Epithelial cell of proximal tubule (primary cell): ENCODE data around the gene SH3BGR. TPM values are rescaled to one million over a fixed set of nuclear protein-coding genes. Genes with fewer than 3 reads are reported as not detected.
"Not testable (repeated sequence)": the region's sequence is repeated elsewhere in the genome, so short reads cannot be mapped to it uniquely, and the experiment has no call there.

Experiments used
- DNase-seq: peaks from one replicate; pipeline ENCODE4 v3.0.0-alpha.2; 2011; ENCODE audit warnings: low read depth
- H3K4me3 ChIP-seq: 2 replicates; pipeline ENCODE4 v1.5.1; 2011; ENCODE audit warnings: low read depth, mild to moderate bottlenecking, low read length
- total RNA-seq: library from RNA; depleted of rRNA; stranded (reverse); fragments of >200 nt; gene quantifications from 2 replicates; pipeline ENCODE4 v1.2.3, GENCODE V29; 2015
- TF ChIP-seq, protein P1 (sequence below): conservative IDR thresholded peaks from 2 replicates; pipeline ENCODE4 v1.5.1; 2012; ENCODE audit warnings: low read depth, mild to moderate bottlenecking, low read length

SH3BGR gene
- total RNA-seq, result 0.63 and 1.0 TPM in 2 replicates

DNA sequence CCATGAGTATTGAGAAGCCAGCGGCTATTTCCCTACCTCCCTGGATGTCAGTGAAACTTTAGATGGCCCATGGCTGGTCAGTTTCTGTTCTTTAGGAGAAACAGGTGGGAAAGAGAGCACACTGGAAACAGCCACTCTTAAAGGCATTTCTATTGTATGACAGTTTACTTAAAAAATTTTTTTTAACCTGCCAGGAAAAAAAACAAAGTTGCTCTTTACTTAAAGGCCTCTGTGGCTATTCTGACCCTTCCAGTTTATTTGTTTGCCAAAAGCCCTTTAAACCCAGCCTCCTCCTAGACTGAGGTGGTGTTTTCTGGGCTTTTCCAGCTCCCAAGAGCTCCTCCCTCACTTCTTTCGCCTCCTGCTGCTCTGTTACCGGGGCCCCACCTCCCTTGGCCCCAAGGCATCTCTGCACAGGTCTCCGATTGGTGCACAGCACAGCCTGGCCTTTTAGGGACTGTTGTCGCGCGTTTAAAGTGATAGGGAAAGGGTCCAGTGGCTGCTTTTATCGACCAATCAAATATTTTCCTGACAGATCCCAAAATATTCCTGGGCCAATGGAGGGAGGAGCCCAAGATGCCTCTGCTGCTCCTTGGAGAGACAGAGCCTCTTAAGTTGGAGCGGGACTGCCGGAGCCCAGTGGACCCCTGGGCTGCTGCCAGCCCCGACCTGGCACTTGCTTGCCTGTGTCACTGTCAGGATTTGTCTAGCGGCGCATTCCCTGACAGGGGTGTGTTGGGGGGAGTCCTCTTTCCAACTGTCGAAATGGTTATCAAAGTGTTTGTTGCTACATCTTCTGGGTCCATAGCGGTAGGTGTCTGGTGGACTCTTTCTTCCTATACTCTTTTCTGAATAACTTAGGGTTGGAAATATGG is at the start of gene SH3BGR:
Gene SH3BGR (plus strand): TSS at position 639 of the 875 bp plus-strand sequence. CDS start 127 bp downstream, at position 766.
- DNase-seq, result no peak
- TF ChIP-seq, protein P1, sequence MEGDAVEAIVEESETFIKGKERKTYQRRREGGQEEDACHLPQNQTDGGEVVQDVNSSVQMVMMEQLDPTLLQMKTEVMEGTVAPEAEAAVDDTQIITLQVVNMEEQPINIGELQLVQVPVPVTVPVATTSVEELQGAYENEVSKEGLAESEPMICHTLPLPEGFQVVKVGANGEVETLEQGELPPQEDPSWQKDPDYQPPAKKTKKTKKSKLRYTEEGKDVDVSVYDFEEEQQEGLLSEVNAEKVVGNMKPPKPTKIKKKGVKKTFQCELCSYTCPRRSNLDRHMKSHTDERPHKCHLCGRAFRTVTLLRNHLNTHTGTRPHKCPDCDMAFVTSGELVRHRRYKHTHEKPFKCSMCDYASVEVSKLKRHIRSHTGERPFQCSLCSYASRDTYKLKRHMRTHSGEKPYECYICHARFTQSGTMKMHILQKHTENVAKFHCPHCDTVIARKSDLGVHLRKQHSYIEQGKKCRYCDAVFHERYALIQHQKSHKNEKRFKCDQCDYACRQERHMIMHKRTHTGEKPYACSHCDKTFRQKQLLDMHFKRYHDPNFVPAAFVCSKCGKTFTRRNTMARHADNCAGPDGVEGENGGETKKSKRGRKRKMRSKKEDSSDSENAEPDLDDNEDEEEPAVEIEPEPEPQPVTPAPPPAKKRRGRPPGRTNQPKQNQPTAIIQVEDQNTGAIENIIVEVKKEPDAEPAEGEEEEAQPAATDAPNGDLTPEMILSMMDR, result no peak
- peak within 1 kb of the TSS; percentile 23 for H3K4me3 ChIP-seq

DNA sequence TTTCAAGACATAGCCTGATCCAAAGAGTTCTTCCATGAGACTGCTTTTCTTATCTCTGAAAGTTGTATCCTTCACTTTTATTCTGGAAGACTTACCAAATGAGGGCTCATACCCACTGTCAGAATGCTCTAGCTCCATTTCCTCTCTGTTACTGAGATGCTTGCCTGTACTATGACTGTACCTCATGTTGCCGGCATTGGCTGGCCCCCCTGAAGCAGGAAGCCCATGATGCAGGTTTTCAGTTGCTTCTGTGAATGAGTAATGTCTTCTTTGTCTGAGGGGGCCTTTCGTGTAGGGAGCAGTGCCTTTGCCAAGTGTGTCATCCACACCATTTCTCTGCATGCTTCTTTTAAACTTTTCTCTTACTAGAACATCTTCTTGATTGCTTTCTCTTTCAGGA is 45.7 kb upstream of the SH3BGR start:
- no peak overlapping the region for H3K4me3 ChIP-seq
- TF ChIP-seq, protein P1, result no peak
- no peak for DNase-seq

DNA sequence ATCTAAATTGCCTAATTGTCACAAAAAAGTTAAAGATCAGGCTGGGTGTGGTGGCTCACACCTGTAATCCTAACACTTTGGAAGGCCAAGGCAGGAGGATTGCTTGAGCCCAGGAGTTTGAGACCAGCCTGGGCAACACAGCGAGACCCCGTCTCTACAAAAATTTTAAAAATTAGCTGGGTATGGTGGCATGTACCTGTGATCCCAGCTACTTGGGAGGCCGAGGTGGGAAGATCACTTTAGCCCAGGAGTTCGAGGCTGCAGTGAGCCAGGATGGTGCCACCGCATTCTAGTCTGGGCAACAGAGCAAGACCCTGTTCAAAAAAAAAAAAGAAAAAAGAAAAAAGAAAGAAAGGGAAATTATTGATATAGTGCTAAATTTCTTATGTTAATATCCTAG is 32.6 kb upstream of the SH3BGR start:
- not testable (repeated sequence) for H3K4me3 ChIP-seq, DNase-seq

DNA sequence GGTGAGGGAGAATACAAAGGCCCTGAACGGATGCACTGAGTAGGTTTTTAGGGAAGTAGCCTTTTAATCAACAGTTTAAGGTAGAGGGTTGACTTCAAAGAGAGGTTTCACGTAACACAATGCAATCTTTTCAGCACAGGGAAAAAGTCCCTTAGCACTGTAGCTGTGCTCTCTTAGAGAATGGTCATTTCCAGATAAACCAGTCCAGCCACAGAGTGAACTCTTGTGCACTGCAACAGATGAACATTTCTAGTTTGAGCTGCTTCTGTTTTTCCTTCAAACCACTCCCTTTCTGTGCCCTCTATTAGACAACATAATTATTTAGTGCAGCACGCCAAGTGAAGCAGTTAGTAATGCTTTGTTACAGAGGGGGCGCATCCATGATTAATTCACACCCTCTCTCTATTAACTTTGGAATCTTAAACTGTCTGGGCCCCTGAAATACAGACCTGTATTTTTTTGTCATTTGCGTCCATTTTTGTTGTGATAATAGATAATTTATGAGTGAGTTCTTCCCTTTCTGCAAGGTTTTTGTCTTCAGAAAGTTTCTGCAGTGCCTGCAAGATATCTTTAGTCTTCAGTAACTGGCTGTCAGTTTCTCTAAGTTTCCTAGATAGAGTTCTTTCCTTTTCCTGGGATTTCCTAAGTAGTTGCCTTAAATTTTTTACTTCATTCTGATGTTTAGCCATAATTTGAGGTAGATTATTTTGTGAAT is 29.1 kb upstream of the SH3BGR start:
- TF ChIP-seq, protein P1, result no peak
- no peak for DNase-seq
- no peak overlapping the region for H3K4me3 ChIP-seq

DNA sequence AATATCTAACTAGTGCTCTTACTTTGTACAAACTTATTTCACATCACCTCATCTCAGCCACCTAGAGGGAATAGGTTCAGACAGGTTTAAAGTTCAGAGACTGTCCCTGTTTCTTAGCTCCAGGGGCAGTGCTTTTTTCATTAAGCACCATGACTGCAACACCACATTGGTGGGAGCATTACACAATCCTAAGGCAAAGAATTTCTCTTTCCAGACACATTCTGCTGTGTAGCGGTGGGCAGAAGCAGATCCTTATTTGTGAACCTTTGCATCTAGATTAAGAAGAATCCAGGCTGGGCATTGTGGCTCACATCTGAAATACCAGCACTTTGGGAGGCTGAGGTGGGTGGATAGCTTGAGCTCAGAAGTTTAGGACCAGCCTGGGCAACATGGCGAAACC is 22.3 kb upstream of the SH3BGR start:
- no peak overlapping the region for H3K4me3 ChIP-seq
- DNase-seq, result no peak
- TF ChIP-seq, protein P1, result no peak

DNA sequence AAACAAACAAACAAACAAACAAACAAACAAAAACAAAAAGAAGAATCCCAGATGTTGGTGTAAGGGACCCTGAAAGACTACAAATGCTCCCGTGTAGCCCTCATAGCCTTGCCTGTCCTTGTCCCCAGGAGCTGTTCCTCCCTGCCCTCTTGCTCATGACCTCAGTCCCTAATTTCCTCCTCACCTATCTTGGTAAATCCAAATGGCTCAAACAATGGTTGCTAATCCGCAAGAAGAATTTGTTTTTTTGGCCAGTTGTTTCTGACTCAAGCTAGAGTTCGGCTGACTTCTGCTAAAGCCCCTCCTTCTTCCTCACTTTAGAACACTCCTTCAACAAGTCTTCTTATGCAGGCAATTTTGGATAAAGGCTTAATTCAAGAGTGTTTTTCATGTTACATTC is 21.8 kb upstream of the SH3BGR start:
- DNase-seq, result no peak
- H3K4me3 ChIP-seq, result no peak overlapping the region
- TF ChIP-seq, protein P1, result no peak

DNA sequence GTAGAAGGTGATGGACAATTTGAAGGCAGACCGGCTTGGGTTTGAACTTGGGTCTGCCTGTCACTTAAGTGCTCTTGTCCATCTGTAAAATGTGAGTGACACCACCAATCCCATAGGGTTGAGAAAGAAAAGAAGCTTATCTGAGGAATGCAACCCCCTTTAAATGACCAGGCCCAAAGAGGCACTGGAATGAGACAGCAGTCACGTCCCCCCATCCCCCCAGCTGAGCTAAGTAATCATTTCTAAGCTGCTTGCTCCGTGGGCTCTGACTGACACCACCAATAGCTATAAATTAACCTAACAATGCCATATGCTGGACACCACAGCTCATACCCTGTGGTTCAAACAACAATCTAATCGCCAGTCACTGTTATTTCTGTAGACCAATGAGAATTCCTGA is 21.3 kb upstream of the SH3BGR start:
- H3K4me3 ChIP-seq, result no peak overlapping the region
- TF ChIP-seq, protein P1, result no peak
- no peak for DNase-seq
